ENCODE results near the gene NAA80. TPM values are rescaled to one million over a fixed set of nuclear protein-coding genes. Genes with fewer than 3 reads are reported as not detected.

Gene NAA80
- total RNA-seq, 2 donors from 2014 or later, result 9.7 to 12.8 TPM

DNA sequence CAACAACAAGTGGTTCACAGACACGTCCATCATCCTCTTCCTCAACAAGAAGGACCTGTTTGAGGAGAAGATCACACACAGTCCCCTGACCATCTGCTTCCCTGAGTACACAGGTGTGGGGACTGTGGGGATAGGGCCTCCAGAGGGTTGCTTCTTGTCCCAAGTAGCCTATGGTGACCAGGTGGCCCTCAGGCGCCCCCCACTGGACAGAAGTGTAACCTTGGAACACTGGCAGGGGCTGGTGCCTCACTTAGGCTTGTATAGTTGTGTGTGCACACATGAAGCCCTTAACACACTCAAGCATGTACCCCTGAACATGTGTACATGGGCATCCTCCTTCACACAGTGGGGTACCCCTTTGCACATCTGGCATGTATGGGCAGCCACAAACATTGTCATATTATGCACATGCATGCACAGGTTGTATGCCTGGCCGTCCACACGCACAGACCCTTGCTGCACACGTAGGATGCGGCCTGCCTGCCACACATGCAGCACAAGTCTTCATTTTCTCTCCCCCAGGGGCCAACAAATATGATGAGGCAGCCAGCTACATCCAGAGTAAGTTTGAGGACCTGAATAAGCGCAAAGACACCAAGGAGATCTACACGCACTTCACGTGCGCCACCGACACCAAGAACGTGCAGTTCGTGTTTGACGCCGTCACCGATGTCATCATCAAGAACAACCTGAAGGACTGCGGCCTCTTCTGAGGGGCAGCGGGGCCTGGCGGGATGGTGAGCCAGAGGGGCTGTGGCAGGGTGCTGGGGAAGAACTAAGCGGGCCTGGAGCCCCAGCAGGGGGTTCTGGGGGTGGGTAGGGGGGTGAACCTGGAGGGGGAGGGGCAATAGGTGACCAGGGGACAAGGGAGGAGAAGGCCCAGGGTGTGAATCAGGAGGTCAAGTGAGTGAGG is 42.0 kb downstream of the NAA80 start:
- Mint-ChIP-seq H3K36me3 (ENCODE audit: low read depth) (peaks cover 39% of the 10 kb centered on the region), H3K9me3 (no peaks in the 10 kb centered on the region), H3K27ac (peak overlapping the region; percentile 70), H3K4me1 (peaks cover 8% of the 10 kb centered on the region), H3K27me3 (ENCODE audit: insufficient read depth) (no peaks in the 10 kb centered on the region), H3K4me3 (no peak overlapping the region)
- peak overlapping the region; percentile 100 for H3K27ac ChIP-seq (ENCODE audit: low read depth, low read length)
- 88 to 91% methylated on average over 6 to 20 of the region's 20 CpGs for WGBS, 2 experiments (ENCODE audit: insufficient coverage in 1 of 2, insufficient read length in 1 of 2)
- H3K9me3 ChIP-seq (ENCODE audit: control insufficient read depth, low read length), result no peaks in the 10 kb centered on the region
- no peaks in the 10 kb centered on the region for H3K27me3 ChIP-seq (ENCODE audit: control insufficient read depth, insufficient read depth, low read length, poor library complexity, severe bottlenecking)
- H3K36me3 ChIP-seq (ENCODE audit: control insufficient read depth, insufficient read depth, low read length), result peaks cover 47% of the 10 kb centered on the region
- H3K4me3 ChIP-seq (ENCODE audit: low read length), result no peak overlapping the region
- TF ChIP-seq, protein P1, sequence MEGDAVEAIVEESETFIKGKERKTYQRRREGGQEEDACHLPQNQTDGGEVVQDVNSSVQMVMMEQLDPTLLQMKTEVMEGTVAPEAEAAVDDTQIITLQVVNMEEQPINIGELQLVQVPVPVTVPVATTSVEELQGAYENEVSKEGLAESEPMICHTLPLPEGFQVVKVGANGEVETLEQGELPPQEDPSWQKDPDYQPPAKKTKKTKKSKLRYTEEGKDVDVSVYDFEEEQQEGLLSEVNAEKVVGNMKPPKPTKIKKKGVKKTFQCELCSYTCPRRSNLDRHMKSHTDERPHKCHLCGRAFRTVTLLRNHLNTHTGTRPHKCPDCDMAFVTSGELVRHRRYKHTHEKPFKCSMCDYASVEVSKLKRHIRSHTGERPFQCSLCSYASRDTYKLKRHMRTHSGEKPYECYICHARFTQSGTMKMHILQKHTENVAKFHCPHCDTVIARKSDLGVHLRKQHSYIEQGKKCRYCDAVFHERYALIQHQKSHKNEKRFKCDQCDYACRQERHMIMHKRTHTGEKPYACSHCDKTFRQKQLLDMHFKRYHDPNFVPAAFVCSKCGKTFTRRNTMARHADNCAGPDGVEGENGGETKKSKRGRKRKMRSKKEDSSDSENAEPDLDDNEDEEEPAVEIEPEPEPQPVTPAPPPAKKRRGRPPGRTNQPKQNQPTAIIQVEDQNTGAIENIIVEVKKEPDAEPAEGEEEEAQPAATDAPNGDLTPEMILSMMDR (conservative IDR thresholded peaks at IDR 0.05), result peak; percentile 92
- H3K9ac ChIP-seq (ENCODE audit: extremely low read depth, low read length, poor library complexity, severe bottlenecking), result no peak overlapping the region
- peak; percentile 92 for DNase-seq
- peaks cover 7% of the 10 kb centered on the region for H3K4me1 ChIP-seq (ENCODE audit: control insufficient read depth, insufficient read depth, low read length)

DNA sequence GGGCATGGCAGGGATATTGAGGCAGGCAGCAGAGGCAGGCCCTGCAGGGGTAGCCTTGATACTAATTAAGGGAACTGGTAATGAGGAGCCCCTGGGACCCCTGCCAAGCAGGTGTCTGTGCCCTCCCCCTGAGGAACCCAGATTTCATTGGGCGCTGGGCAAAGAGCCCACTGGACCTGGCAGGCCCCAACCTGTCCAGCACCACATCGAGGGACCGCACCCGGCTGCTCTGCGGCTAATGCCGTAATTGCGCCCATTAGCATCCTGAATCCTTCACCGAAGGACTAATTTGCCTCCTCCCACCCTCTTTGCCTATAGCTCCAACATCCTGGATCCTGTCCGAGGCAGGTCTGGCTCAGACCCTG is 44.0 kb downstream of the NAA80 start:
- TF ChIP-seq, protein P1 (conservative IDR thresholded peaks at IDR 0.05), result no peak
- Mint-ChIP-seq H3K27me3 (ENCODE audit: insufficient read depth) (no peaks in the 10 kb centered on the region), H3K9me3 (no peaks in the 10 kb centered on the region), H3K4me1 (peaks cover 4% of the 10 kb centered on the region), H3K36me3 (ENCODE audit: low read depth) (peaks cover 48% of the 10 kb centered on the region), H3K4me3 (no peak overlapping the region), H3K27ac (peak overlapping the region; percentile 77)
- H3K27ac ChIP-seq (ENCODE audit: low read depth, low read length), result no peak overlapping the region
- H3K4me1 ChIP-seq (ENCODE audit: control insufficient read depth, insufficient read depth, low read length), result no peaks in the 10 kb centered on the region
- WGBS, 2 experiments (ENCODE audit: insufficient coverage in 1 of 2, insufficient read length in 1 of 2), result 96 to 100% methylated on average over 3 to 9 of the region's 9 CpGs
- no peaks in the 10 kb centered on the region for H3K9me3 ChIP-seq (ENCODE audit: control insufficient read depth, low read length)
- H3K27me3 ChIP-seq (ENCODE audit: control insufficient read depth, insufficient read depth, low read length, poor library complexity, severe bottlenecking), result no peaks in the 10 kb centered on the region
- peaks cover 60% of the 10 kb centered on the region for H3K36me3 ChIP-seq (ENCODE audit: control insufficient read depth, insufficient read depth, low read length)
- no peak for DNase-seq
- no peak overlapping the region for H3K4me3 ChIP-seq (ENCODE audit: low read length)
- no peak overlapping the region for H3K9ac ChIP-seq (ENCODE audit: extremely low read depth, low read length, poor library complexity, severe bottlenecking)

DNA sequence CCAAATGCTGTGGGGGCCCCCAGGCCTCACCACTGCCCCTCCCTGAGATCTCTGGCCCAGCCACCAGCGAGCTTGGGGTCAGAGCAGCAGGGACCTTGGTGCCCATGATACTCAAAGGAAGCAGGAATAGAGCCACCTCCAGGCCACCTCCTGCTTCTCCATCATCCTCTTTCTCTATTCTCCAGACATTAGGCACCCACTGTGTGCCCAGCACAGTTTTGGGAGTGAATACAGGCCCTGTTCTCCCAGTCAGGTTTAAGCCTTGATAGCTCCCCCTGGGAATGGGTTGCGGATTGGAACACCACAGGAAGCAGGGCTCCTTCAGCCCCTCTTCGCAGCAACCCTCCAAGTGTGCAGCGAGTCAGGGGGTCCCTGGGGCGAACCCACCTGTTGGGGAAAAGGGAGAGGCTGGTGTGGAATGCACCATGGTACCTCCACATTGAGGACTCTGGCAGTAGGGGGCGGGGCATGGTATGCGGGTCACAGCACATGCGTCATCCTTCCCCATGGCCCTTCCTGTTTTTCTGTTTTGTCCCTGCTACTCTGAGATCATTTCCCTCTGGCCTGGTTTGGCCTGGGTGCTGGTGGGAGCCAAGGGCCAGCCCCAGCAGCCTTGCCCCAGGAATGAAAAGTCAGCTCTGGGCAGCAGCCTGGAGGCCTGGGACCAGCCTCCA is 44.5 kb downstream of the NAA80 start:
- no peaks in the 10 kb centered on the region for H3K27me3 Mint-ChIP-seq (ENCODE audit: insufficient read depth)
- Histone ChIP-seq H3K27me3 (ENCODE audit: control insufficient read depth, insufficient read depth, low read length, poor library complexity, severe bottlenecking) (no peaks in the 10 kb centered on the region), H3K36me3 (ENCODE audit: control insufficient read depth, insufficient read depth, low read length) (peaks cover 60% of the 10 kb centered on the region), H3K27ac (ENCODE audit: low read depth, low read length) (peak overlapping the region; percentile 38), H3K4me3 (ENCODE audit: low read length) (no peak overlapping the region), H3K4me1 (ENCODE audit: control insufficient read depth, insufficient read depth, low read length) (no peaks in the 10 kb centered on the region), H3K9me3 (ENCODE audit: control insufficient read depth, low read length) (no peaks in the 10 kb centered on the region), H3K9ac (ENCODE audit: extremely low read depth, low read length, poor library complexity, severe bottlenecking) (no peak overlapping the region)
- H3K27ac Mint-ChIP-seq, result peak overlapping the region; percentile 77
- H3K36me3 Mint-ChIP-seq (ENCODE audit: low read depth), result peaks cover 49% of the 10 kb centered on the region
- H3K9me3 Mint-ChIP-seq, result no peaks in the 10 kb centered on the region
- TF ChIP-seq, protein P1 (conservative IDR thresholded peaks at IDR 0.05), result no peak
- DNase-seq, result peak; percentile 80
- H3K4me3 Mint-ChIP-seq, result no peak overlapping the region
- peaks cover 4% of the 10 kb centered on the region for H3K4me1 Mint-ChIP-seq
- 92 to 94% methylated on average over 6 to 8 of the region's 8 CpGs for WGBS, 2 experiments (ENCODE audit: insufficient coverage in 1 of 2, insufficient read length in 1 of 2)

Data from endodermal cell (in vitro differentiated cells).